Psoas muscle (tissue), 8 donors: ENCODE results near the gene ROCK1. TPM values are rescaled to one million over a fixed set of nuclear protein-coding genes. Genes with fewer than 3 reads are reported as not detected.
A peak's percentile ranks its signal among the peaks of the same experiment; 100 is the strongest.
"Not testable (repeated sequence)": the region's sequence is repeated elsewhere in the genome, so short reads cannot be mapped to it uniquely, and the experiment has no call there.

Source experiments
- ATAC-seq, 4 donors: fragments of 200-7000 bp; cut with Tn5 transposase; one replicate each; pipeline ENCODE4 v1.9.1; 2020; ENCODE audit warnings: moderate library complexity in 3 of 4, mild to moderate bottlenecking in 2 of 4
- DNase-seq, 2 donors: peaks; one replicate each; pipeline ENCODE4 v3.0.0-alpha.2; 2020
- H3K27ac ChIP-seq: fragments of 200-600 bp; one replicate; pipeline ENCODE4 v1.8.0; 2022
- H3K27me3 ChIP-seq, 3 donors: fragments of 200-600 bp in 1 of 3; one replicate each; pipeline versions ENCODE4 v1.6.1 to v1.8.0; 2013 to 2022; ENCODE audit warnings: low read length in 2 of 3, mild to moderate bottlenecking in 2 of 3, moderate library complexity in 1 of 3; ENCODE audit not compliant: insufficient read depth in 3 of 3
- H3K36me3 ChIP-seq, 2 donors: fragments of 200-600 bp in 1 of 2; one replicate each; pipeline versions ENCODE4 v1.6.1 to v1.8.0; 2013 to 2022; ENCODE audit warnings: low read depth in 1 of 2, mild to moderate bottlenecking in 1 of 2, moderate library complexity in 1 of 2; ENCODE audit not compliant: insufficient read depth in 1 of 2
- H3K4me1 ChIP-seq: fragments of 200-600 bp; one replicate; pipeline ENCODE4 v1.8.0; 2022
- H3K4me3 ChIP-seq: fragments of 200-600 bp; one replicate; pipeline ENCODE4 v1.8.0; 2022; ENCODE audit warnings: mild to moderate bottlenecking
- H3K9me3 ChIP-seq: fragments of 200-600 bp; one replicate; pipeline ENCODE4 v1.8.0; 2022
- CTCF ChIP-seq: fragments of 200-600 bp; IDR thresholded peaks from one replicate; pipeline ENCODE4 v1.8.0; 2022; ENCODE audit warnings: antibody characterized with exemption
- WGBS, 3 donors: extraction: QIAGEN DNeasy Blood & Tissue Kit; methylation state at CpG; one replicate each; pipeline versions ENCODE4 v1.1.6 to v1.1.7; 2013; 5-methylcytosine and 5-hydroxymethylcytosine counted together
- intact Hi-C, 2 donors: fragments of 100-400 bp; cut with DNase I; formaldehyde crosslinking; loops; one replicate each; pipeline versions ENCODE4 v1.11.0 to v1.14.2; 2022
- polyA plus RNA-seq, 3 donors: library from polyadenylated mRNA; stranded (reverse); fragments of 200-250 nt; gene quantifications; one replicate each; pipeline ENCODE4 v1.2.3, GENCODE V29; 2013
- total RNA-seq, 4 donors: library from RNA; stranded (reverse); fragmentation: NEBNext Ultra II Directional in 2 of 4; extraction: Animal tissue kit (Norgen Biotek cat#: 25700) in 2 of 4; gene quantifications; one replicate each; pipeline versions ENCODE4 v1.2.1 to v1.2.4, GENCODE V29; 2021 to 2023
- donor health status: healthy with polysubstance abuse.
- donor health status: DM: no; HTN: no; CAD: no; lungs with moderate emphysema.
- donor health status: Bipolar disorder and iron deficiency.
- donor health status: healthy.
- donor health status: DM: yes; HTN: yes; CAD: no.
- donor health status: DM: no; HTN: no; CAD: no.
- donor health status: DM: no; HTN: no; CAD: no.
- donor health status: DM: yes; HTN: yes; CAD: no.

The ROCK1 gene
- total and polyA plus RNA-seq, 7 donors: 4.9 to 16.0 (median 13.5) TPM

- no peak for TF ChIP-seq CTCF
- DNase-seq (no peak), ATAC-seq (no peak)
- Histone ChIP-seq H3K27ac (no peak overlapping the region), H3K4me1 (no peaks in the 10 kb centered on the region), H3K36me3 (no peaks in the 10 kb centered on the region), H3K4me3 (no peak overlapping the region), H3K27me3 (no peaks in the 10 kb centered on the region), H3K9me3 (no peaks in the 10 kb centered on the region)
- 57 to 62% (median 62%) methylated on average over 5 of the region's 5 CpGs for WGBS, 3 donors
- intact Hi-C loops: no loop called here
These were observed 30.2 kb upstream of the ROCK1 start for GRCh38 chr18:21141668-21142422.

GRCh38 chr18:21137719-21138488, 26.3 kb upstream of the ROCK1 start:
- H3K36me3 ChIP-seq, ATAC-seq, H3K9me3 ChIP-seq, H3K4me3 ChIP-seq, H3K27ac ChIP-seq, intact Hi-C loops, H3K27me3 ChIP-seq, DNase-seq, H3K4me1 ChIP-seq: not testable (repeated sequence)
- WGBS, 3 donors: 93 to 96% (median 94%) methylated on average over 36 to 41 of the region's 41 CpGs

- Histone ChIP-seq H3K4me1 (no peaks in the 10 kb centered on the region), H3K9me3 (no peaks in the 10 kb centered on the region), H3K27ac (no peak overlapping the region), H3K4me3 (no peak overlapping the region), H3K36me3 (no peaks in the 10 kb centered on the region), H3K27me3 (no peaks in the 10 kb centered on the region)
- DNase-seq: no peak
- peak; percentile 44 for TF ChIP-seq CTCF
- peak in 3 of 4 donors; percentile 42 to 80 (median 57) for ATAC-seq
- intact Hi-C loops: no loop called here
- 50 to 67% (median 55%) methylated on average over 3 of the region's 3 CpGs for WGBS, 3 donors
These were observed 23.3 kb upstream of the ROCK1 start for GRCh38 chr18:21134895-21135294.

GRCh38 chr18:21132398-21132918, 20.8 kb upstream of the ROCK1 start:
- DNase-seq: no peak
- Histone ChIP-seq H3K27ac (no peak overlapping the region), H3K36me3 (no peaks in the 10 kb centered on the region), H3K27me3 (no peaks in the 10 kb centered on the region), H3K4me1 (no peaks in the 10 kb centered on the region), H3K4me3 (no peak overlapping the region), H3K9me3 (no peaks in the 10 kb centered on the region)
- no peak for TF ChIP-seq CTCF
- intact Hi-C loops: no loop called here
- 90 to 97% (median 94%) methylated on average over 22 to 27 of the region's 27 CpGs for WGBS, 3 donors
- no peak for ATAC-seq

- intact Hi-C loops: no loop called here
- H3K36me3 ChIP-seq: no peaks in the 10 kb centered on the region
- ATAC-seq (no peak), DNase-seq (no peak)
- H3K4me1 ChIP-seq: no peaks in the 10 kb centered on the region
- WGBS, 3 donors: 94 to 95% (median 94%) methylated on average over 10 of the region's 10 CpGs
- H3K4me3 ChIP-seq: no peak overlapping the region
- TF ChIP-seq CTCF: no peak
- no peaks in the 10 kb centered on the region for H3K9me3 ChIP-seq
- H3K27me3 ChIP-seq: no peaks in the 10 kb centered on the region
- H3K27ac ChIP-seq: no peak overlapping the region
These were observed 20.1 kb upstream of the ROCK1 start for GRCh38 chr18:21131698-21132227.
